Gastrocnemius medialis (tissue), 4 donors: ENCODE results near the gene KIF27. TPM values are rescaled to one million over a fixed set of nuclear protein-coding genes. Genes with fewer than 3 reads are reported as not detected.
A peak's percentile ranks its signal among the peaks of the same experiment; 100 is the strongest.

Experiments
- ATAC-seq, 2 donors: fragments of 150-250 bp; one replicate each; pipeline ENCODE4 v1.9.1; 2016
- DNase-seq, 2 donors: peaks; one replicate each; pipeline ENCODE4 v3.0.0-alpha.2; 2019
- H3K27ac ChIP-seq, 4 donors: fragments of 200-600 bp; sonication (generic); 1 replicate in 1 of 4; 2 replicates in 3 of 4; pipeline ENCODE4 v1.5.1; 2016 to 2018; ENCODE audit warnings: mild to moderate bottlenecking in 2 of 4, moderate library complexity in 1 of 4
- H3K27me3 ChIP-seq, 3 donors: fragments of 200-600 bp; sonication (generic) in 2 of 3; 1 replicate in 1 of 3; 2 replicates in 2 of 3; pipeline versions ENCODE4 v1.5.1 to v1.6.0; 2016 to 2019; ENCODE audit warnings: mild to moderate bottlenecking in 1 of 3, moderate library complexity in 1 of 3
- H3K36me3 ChIP-seq, 2 donors: fragments of 200-600 bp; sonication (generic) in 1 of 2; one replicate each; pipeline ENCODE4 v1.5.1; 2017 to 2018
- H3K4me1 ChIP-seq, 2 donors: fragments of 200-600 bp; sonication (generic) in 1 of 2; one replicate each; pipeline ENCODE4 v1.5.1; 2016 to 2017; ENCODE audit warnings: mild to moderate bottlenecking in 2 of 2
- H3K4me3 ChIP-seq, 4 donors: fragments of 200-600 bp; sonication (generic) in 3 of 4; 1 replicate in 1 of 4; 2 replicates in 3 of 4; pipeline ENCODE4 v1.5.1; 2016 to 2019; ENCODE audit warnings: mild to moderate bottlenecking in 2 of 4
- H3K9me3 ChIP-seq, 3 donors: fragments of 200-600 bp; sonication (generic) in 2 of 3; 1 replicate in 1 of 3; 2 replicates in 2 of 3; pipeline ENCODE4 v1.5.1; 2016 to 2019
- POLR2A ChIP-seq, 2 donors: fragments of 450-650 bp; IDR thresholded peaks; one replicate each; pipeline ENCODE4 v1.6.1; 2017; ENCODE audit warnings: antibody characterized with exemption in 2 of 2, mild to moderate bottlenecking in 2 of 2, moderate library complexity in 2 of 2
- in situ Hi-C, 4 donors: fragments of 200-750 bp; cut with MboI; loops; one replicate each; pipeline versions ENCODE4 v1.15.0 to v1.8.0; 2017; ENCODE audit warnings: low sequenced_read_pairs in 4 of 4
- intact Hi-C: fragments of 100-400 bp; cut with DNase I; formaldehyde crosslinking; loops from one replicate; pipeline ENCODE4 v1.15.1; 2023; ENCODE audit warnings: low total_unique reads
- total RNA-seq, 4 donors: library from RNA; depleted of rRNA; stranded (reverse); fragments of >200 nt; gene quantifications; one replicate each; pipeline versions ENCODE4 v1.1.0 to v1.2.3, GENCODE V29; 2016
- TF ChIP-seq, protein P1 (sequence below), 5 experiments: fragments of 450-650 bp in 3 of 5; fragments of 200-600 bp in 2 of 5; sonication (generic) in 2 of 5; IDR thresholded peaks in 4 of 5; conservative IDR thresholded peaks in 1 of 5; 1 replicate in 4 of 5; 2 replicates in 1 of 5; pipeline ENCODE4 v1.5.1; 2016 to 2019; ENCODE audit warnings: antibody characterized with exemption in 5 of 5, mild to moderate bottlenecking in 3 of 5, moderate library complexity in 3 of 5

The KIF27 gene
- total RNA-seq, 4 donors from 2014 or later: 1.7 to 4.1 (median 2.2) TPM

DNA sequence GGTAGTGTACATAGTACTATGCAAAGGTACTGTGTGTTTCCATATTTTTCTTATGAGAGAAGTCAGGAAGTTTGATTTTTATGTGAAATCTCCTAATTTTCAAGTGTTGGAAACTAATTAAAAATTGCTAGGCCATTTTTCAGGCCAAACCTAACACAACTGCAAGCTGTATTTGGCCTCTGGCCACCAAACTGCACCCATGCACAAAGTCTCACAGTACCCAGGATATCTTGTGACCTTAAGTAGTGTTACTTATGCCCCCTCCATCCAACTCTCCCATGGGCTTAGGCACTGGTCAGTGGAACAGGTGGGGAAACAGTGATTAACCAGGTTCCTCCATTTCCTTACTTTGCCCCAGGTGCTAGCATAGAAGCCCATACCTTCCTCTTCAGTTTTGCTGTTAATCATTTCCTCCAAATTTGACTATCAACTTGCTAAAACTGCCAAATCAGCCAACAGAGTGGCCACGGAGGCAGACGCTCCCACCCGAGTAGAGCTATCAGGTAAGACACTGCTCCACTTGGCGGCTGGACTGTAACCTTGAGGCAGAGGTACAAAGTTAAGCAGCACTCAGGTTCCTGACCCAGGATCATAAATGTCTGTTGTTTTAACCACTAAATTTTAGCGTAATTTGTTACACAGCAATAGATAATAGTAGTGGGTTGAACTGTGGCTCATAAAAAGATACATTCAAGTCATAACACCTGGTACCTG, 19.5 kb upstream of the KIF27 start:
- in situ Hi-C loops: loop anchor here in 2 of 4 donors (10.0 kb wide), 1 partner anchor 234 kb away; no protein-coding TSS in a partner anchor
- no peak for ATAC-seq

DNA sequence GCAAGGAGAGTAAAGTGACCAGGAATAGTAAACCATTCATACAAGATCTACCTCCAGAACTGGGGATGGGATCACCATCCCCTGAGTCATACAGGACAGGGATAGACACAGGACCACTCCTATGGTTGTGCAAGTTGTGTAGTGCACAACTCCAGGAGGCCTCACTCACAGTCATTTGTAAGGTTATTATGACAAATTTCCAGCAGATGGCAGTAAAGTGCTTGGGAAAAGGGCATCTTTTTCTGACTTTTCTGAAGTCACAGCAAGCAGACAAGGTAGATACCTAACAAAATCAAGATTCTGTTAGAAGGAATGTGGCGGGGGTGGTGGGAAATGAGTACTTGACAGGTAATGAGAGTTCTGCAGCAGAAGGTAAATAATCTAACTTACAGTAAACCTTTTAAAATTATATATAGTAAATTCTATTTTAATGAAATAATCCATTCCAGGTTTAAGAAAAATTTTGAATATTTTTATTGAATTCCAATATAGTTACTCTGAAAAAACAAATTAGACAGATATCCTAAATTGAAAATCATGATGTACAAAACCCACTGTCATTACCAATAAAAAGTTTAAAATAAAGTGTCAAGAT, 16.7 kb upstream of the KIF27 start:
- H3K27me3 ChIP-seq: no peaks in the 10 kb centered on the region
- H3K27ac ChIP-seq: no peak overlapping the region
- no peaks in the 10 kb centered on the region for H3K9me3 ChIP-seq
- DNase-seq: no peak
- H3K4me3 ChIP-seq: no peak overlapping the region
- intact Hi-C loops: loop anchor here (1.0 to 10.0 kb wide), 4 partner anchors 127 to 377 kb away; no protein-coding TSS in a partner anchor
- TF ChIP-seq, protein P1, sequence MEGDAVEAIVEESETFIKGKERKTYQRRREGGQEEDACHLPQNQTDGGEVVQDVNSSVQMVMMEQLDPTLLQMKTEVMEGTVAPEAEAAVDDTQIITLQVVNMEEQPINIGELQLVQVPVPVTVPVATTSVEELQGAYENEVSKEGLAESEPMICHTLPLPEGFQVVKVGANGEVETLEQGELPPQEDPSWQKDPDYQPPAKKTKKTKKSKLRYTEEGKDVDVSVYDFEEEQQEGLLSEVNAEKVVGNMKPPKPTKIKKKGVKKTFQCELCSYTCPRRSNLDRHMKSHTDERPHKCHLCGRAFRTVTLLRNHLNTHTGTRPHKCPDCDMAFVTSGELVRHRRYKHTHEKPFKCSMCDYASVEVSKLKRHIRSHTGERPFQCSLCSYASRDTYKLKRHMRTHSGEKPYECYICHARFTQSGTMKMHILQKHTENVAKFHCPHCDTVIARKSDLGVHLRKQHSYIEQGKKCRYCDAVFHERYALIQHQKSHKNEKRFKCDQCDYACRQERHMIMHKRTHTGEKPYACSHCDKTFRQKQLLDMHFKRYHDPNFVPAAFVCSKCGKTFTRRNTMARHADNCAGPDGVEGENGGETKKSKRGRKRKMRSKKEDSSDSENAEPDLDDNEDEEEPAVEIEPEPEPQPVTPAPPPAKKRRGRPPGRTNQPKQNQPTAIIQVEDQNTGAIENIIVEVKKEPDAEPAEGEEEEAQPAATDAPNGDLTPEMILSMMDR (IDR thresholded peaks at IDR 0.05 in 4 of 5, conservative IDR thresholded peaks at IDR 0.05 in 1 of 5): peak; percentile 59 to 71 (median 68)
- no peak for TF ChIP-seq POLR2A (IDR thresholded peaks at IDR 0.05)
- peaks cover 0 to 17% of the 10 kb centered on the region in 2 donors for H3K36me3 ChIP-seq
- in situ Hi-C loops: loop anchor here (5.0 to 10.0 kb wide), 5 partner anchors 234 to 379 kb away; no protein-coding TSS in a partner anchor
- peaks cover 20 to 29% of the 10 kb centered on the region in 2 donors for H3K4me1 ChIP-seq
- peak; percentile 45 to 48 for ATAC-seq

More for the DNA sequence above, 19.5 kb upstream of the KIF27 start:
- Histone ChIP-seq H3K9me3 (no peaks in the 10 kb centered on the region), H3K4me3 (no peak overlapping the region), H3K27ac (no peak overlapping the region), H3K4me1 (peaks cover under 1 to 13% of the 10 kb centered on the region in 2 donors), H3K27me3 (no peaks in the 10 kb centered on the region), H3K36me3 (peaks cover 0 to 39% of the 10 kb centered on the region in 2 donors)
- DNase-seq: no peak
- no peak for TF ChIP-seq POLR2A (IDR thresholded peaks at IDR 0.05)
- intact Hi-C loops: no loop called here

DNA sequence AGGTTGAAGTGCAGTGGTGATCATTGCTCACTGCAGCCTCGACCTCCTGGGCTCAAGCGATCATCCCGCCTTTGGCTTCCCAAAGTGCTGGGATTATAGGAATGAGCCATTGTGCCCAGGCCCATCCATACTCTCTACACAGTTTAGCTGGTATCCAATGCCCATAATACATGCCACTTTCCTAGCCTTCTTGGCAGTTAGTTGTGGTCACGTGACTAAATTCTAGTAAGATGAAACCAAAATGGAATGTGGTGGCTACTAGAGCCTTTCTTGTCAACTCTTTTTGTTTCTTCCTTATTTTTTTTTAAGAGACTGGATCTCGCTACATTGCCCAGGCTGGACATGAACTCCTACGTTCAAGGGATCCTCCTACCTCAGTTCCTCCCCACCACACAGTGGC, 15.3 kb upstream of the KIF27 start:
- ATAC-seq (peak in 1 of 2 donors; percentile 47), DNase-seq (no peak)
- peak overlapping the region in 2 of 4 donors; percentile 48 to 50 for H3K27ac ChIP-seq
- peaks cover 20 to 29% of the 10 kb centered on the region in 2 donors for H3K4me1 ChIP-seq
- intact Hi-C loops: loop anchor here (10.0 kb wide), 1 partner anchor 128 kb away; no protein-coding TSS in a partner anchor
- no peaks in the 10 kb centered on the region for H3K9me3 ChIP-seq
- peaks cover 0 to 13% of the 10 kb centered on the region in 2 donors for H3K36me3 ChIP-seq
- in situ Hi-C loops: loop anchor here (5.0 to 10.0 kb wide), 5 partner anchors 236 to 381 kb away; no protein-coding TSS in a partner anchor
- no peaks in the 10 kb centered on the region for H3K27me3 ChIP-seq
- no peak for TF ChIP-seq POLR2A (IDR thresholded peaks at IDR 0.05)
- TF ChIP-seq, protein P1 (IDR thresholded peaks at IDR 0.05 in 4 of 5, conservative IDR thresholded peaks at IDR 0.05 in 1 of 5): no peak
- no peak overlapping the region for H3K4me3 ChIP-seq

GRCh38 chr9:83935276-83935935, 14.2 kb upstream of the KIF27 start:
- peak; percentile 66 to 70 for ATAC-seq
- H3K4me1 ChIP-seq: peaks cover 20 to 29% of the 10 kb centered on the region in 2 donors
- in situ Hi-C loops (loop anchor here (5.0 to 10.0 kb wide), 5 partner anchors 237 to 382 kb away; no protein-coding TSS in a partner anchor), intact Hi-C loops (loop anchor here (10.0 kb wide), 1 partner anchor 129 kb away; no protein-coding TSS in a partner anchor)
- no peak for TF ChIP-seq POLR2A (IDR thresholded peaks at IDR 0.05)
- TF ChIP-seq, protein P1 (IDR thresholded peaks at IDR 0.05 in 4 of 5, conservative IDR thresholded peaks at IDR 0.05 in 1 of 5): no peak
- no peak for DNase-seq
- H3K9me3 ChIP-seq: no peaks in the 10 kb centered on the region
- no peaks in the 10 kb centered on the region for H3K27me3 ChIP-seq
- no peak overlapping the region for H3K4me3 ChIP-seq
- H3K36me3 ChIP-seq: peaks cover 0 to 13% of the 10 kb centered on the region in 2 donors
- peak overlapping the region in 2 of 4 donors; percentile 10 to 35 for H3K27ac ChIP-seq
